ENCODE data around the gene INPP5A.

DNA sequence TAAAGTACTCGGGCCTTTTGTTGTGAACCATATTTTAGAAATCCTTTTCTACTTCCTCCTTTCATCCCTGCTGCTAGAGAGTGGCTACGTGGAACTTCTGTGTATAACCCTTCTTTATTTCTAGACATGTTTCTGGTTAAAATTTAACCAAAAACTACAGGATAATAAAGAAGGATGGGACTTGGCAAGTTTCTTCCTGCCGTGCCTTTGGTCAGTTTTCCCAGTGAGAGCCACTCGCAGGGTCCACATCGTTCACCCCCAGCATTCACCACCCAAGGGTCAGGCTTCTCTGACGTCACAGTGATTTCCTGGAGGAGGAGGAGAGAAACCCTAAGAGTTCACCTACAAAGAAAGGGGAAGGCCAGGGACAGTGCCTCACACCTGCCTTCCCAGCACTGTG lies 203.0 kb downstream of the INPP5A start:
- TF ChIP-seq CTCF (IDR thresholded peaks at IDR 0.05) (no peak), POLR2A (IDR thresholded peaks at IDR 0.05) (no peak), POLR2AphosphoS5 (IDR thresholded peaks at IDR 0.05) (no peak), EP300 (IDR thresholded peaks at IDR 0.05; ENCODE audit: low read depth) (no peak)

Measured in transverse colon (tissue), 4 donors.